Ascending aorta (tissue), 2 donors: ENCODE measurements around the gene DHX16. TPM values are rescaled to one million over a fixed set of nuclear protein-coding genes. Genes with fewer than 3 reads are reported as not detected.

Experiments
- DNase-seq, 2 donors: peaks; one replicate each; pipeline ENCODE4 v3.0.0-alpha.2; 2019; ENCODE audit warnings: low spot score in 2 of 2
- H3K27ac ChIP-seq, 2 donors: fragments of 200-600 bp; sonication (generic); one replicate each; pipeline ENCODE4 v1.5.1; 2016 to 2017; ENCODE audit warnings: mild to moderate bottlenecking in 1 of 2
- H3K27me3 ChIP-seq: fragments of 200-600 bp; sonication (generic); one replicate; pipeline ENCODE4 v1.5.1; 2017
- H3K36me3 ChIP-seq, 2 donors: fragments of 200-600 bp; sonication (generic); one replicate each; pipeline ENCODE4 v1.5.1; 2016
- H3K4me1 ChIP-seq, 2 donors: fragments of 200-600 bp; sonication (generic); one replicate each; pipeline ENCODE4 v1.5.1; 2016 to 2017; ENCODE audit warnings: mild to moderate bottlenecking in 1 of 2
- H3K4me3 ChIP-seq, 2 donors: fragments of 200-600 bp; sonication (generic); one replicate each; pipeline ENCODE4 v1.5.1; 2016 to 2017; ENCODE audit warnings: mild to moderate bottlenecking in 1 of 2
- H3K9me3 ChIP-seq, 2 donors: fragments of 200-600 bp; sonication (generic); one replicate each; pipeline ENCODE4 v1.5.1; 2016
- CTCF ChIP-seq, 3 experiments: fragments of 200-600 bp in 2 of 3; fragments of 450-650 bp in 1 of 3; sonication (generic) in 2 of 3; IDR thresholded peaks; one replicate each; pipeline ENCODE4 v1.5.1; 2016 to 2019; ENCODE audit warnings: antibody characterized with exemption in 3 of 3, mild to moderate bottlenecking in 1 of 3, moderate library complexity in 1 of 3
- intact Hi-C: fragments of 100-400 bp; cut with DNase I; formaldehyde crosslinking; loops from one replicate; pipeline ENCODE4 v1.15.1; 2023
- total RNA-seq: library from RNA; depleted of rRNA; stranded (reverse); fragments of >200 nt; gene quantifications from one replicate; pipeline ENCODE4 v1.1.0, GENCODE V29; 2016

The DHX16 gene
- total RNA-seq, 1 donor from 2014 or later, result 39.2 TPM

GRCh38 chr6:30651143-30651542 lies 21.7 kb downstream of the DHX16 start:
- DNase-seq, result no peak
- Histone ChIP-seq H3K9me3 (no peaks in the 10 kb centered on the region), H3K4me1 (peaks cover 0 to 12% of the 10 kb centered on the region in 2 donors), H3K27ac (no peak overlapping the region), H3K36me3 (peaks cover 47 to 53% of the 10 kb centered on the region in 2 donors), H3K4me3 (no peak overlapping the region), H3K27me3 (no peaks in the 10 kb centered on the region)
- intact Hi-C loops, result no loop called here
- TF ChIP-seq CTCF (IDR thresholded peaks at IDR 0.05), result no peak

- TF ChIP-seq CTCF (IDR thresholded peaks at IDR 0.05), result no peak
- peaks cover 0 to 12% of the 10 kb centered on the region in 2 donors for H3K4me1 ChIP-seq
- intact Hi-C loops, result loop anchor here (2.0 kb wide), 1 partner anchor 25 kb away; the partner anchor contains the start of gene DHX16
- H3K9me3 ChIP-seq, result no peaks in the 10 kb centered on the region
- DNase-seq, result peak in 1 of 2 donors; percentile 79
- peaks cover 16 to 29% of the 10 kb centered on the region in 2 donors for H3K36me3 ChIP-seq
- peak overlapping the region; percentile 85 to 93 for H3K27ac ChIP-seq
- peak overlapping the region; percentile 89 to 96 for H3K4me3 ChIP-seq
- no peaks in the 10 kb centered on the region for H3K27me3 ChIP-seq
These were observed 25.3 kb downstream of the DHX16 start for GRCh38 chr6:30647242-30648116.

GRCh38 chr6:30646450-30647241 lies 26.2 kb downstream of the DHX16 start, which contains the start of gene C6orf136:
Gene C6orf136 (plus strand): TSS chr6:30647133. CDS start chr6:30647232, 99 bp downstream.
- Histone ChIP-seq H3K36me3 (peaks cover 9 to 27% of the 10 kb centered on the region in 2 donors), H3K27me3 (no peaks in the 10 kb centered on the region), H3K9me3 (no peaks in the 10 kb centered on the region), H3K4me1 (peaks cover 0 to 12% of the 10 kb centered on the region in 2 donors), H3K4me3 (peak within 1 kb of the TSS; percentile 89 to 96), H3K27ac (peak within 1 kb of the TSS; percentile 85 to 93)
- DNase-seq, result peak; percentile 67 to 95
- intact Hi-C loops, result loop anchor here (2.0 kb wide), 1 partner anchor 26 kb away; the partner anchor contains the start of gene DHX16
- TF ChIP-seq CTCF (IDR thresholded peaks at IDR 0.05), result no peak

- Histone ChIP-seq H3K27me3 (no peaks in the 10 kb centered on the region), H3K36me3 (peaks cover 7 to 20% of the 10 kb centered on the region in 2 donors), H3K27ac (no peak overlapping the region), H3K9me3 (no peaks in the 10 kb centered on the region), H3K4me1 (peaks cover 0 to 12% of the 10 kb centered on the region in 2 donors), H3K4me3 (no peak overlapping the region)
- intact Hi-C loops, result loop anchor here (2.0 kb wide), 1 partner anchor 27 kb away; the partner anchor contains the start of gene DHX16
- DNase-seq, result no peak
- TF ChIP-seq CTCF (IDR thresholded peaks at IDR 0.05), result no peak
These were observed 26.8 kb downstream of the DHX16 start for GRCh38 chr6:30645989-30646388.

GRCh38 chr6:30644769-30645168 lies 28.0 kb downstream of the DHX16 start:
- intact Hi-C loops, result no loop called here
- Histone ChIP-seq H3K9me3 (no peaks in the 10 kb centered on the region), H3K27me3 (no peaks in the 10 kb centered on the region), H3K36me3 (peaks cover 12 to 25% of the 10 kb centered on the region in 2 donors), H3K27ac (no peak overlapping the region), H3K4me1 (peaks cover 0 to 12% of the 10 kb centered on the region in 2 donors), H3K4me3 (no peak overlapping the region)
- DNase-seq, result no peak
- no peak for TF ChIP-seq CTCF (IDR thresholded peaks at IDR 0.05)
